Osteocyte (in vitro differentiated cells): ENCODE data around the gene HNRNPUL1. TPM values are rescaled to one million over a fixed set of nuclear protein-coding genes. Genes with fewer than 3 reads are reported as not detected.
A peak's percentile ranks its signal among the peaks of the same experiment; 100 is the strongest.

Experiments used
- DNase-seq: peaks from one replicate; pipeline ENCODE4 v3.0.0; 2021; ENCODE audit warnings: mixed read lengths; ENCODE audit not compliant: unreplicated experiment; ENCODE audit errors: extremely low spot score
- H3K27ac Mint-ChIP-seq: one replicate; pipeline ENCODE4 v1.8.0; 2021; ENCODE audit warnings: mild to moderate bottlenecking, mixed read lengths; ENCODE audit not compliant: unreplicated experiment
- H3K27me3 Mint-ChIP-seq: one replicate; pipeline ENCODE4 v1.8.0; 2021; ENCODE audit warnings: mixed read lengths; ENCODE audit not compliant: unreplicated experiment
- H3K36me3 Mint-ChIP-seq: one replicate; pipeline ENCODE4 v1.8.0; 2021; ENCODE audit warnings: mixed read lengths; ENCODE audit not compliant: unreplicated experiment
- H3K4me1 Mint-ChIP-seq: one replicate; pipeline ENCODE4 v1.8.0; 2021; ENCODE audit warnings: mixed read lengths; ENCODE audit not compliant: unreplicated experiment
- H3K4me3 Mint-ChIP-seq: one replicate; pipeline ENCODE4 v1.8.0; 2021; ENCODE audit warnings: mild to moderate bottlenecking, moderate library complexity, mixed read lengths; ENCODE audit not compliant: unreplicated experiment
- H3K9me3 Mint-ChIP-seq: one replicate; pipeline ENCODE4 v1.8.0; 2021; ENCODE audit warnings: mixed read lengths; ENCODE audit not compliant: unreplicated experiment
- CTCF ChIP-seq: fragments of 200-600 bp; sonication (generic); IDR thresholded peaks from 2 replicates; pipeline ENCODE4 v1.5.0; 2021; ENCODE audit warnings: antibody characterized with exemption, mild to moderate bottlenecking, moderate library complexity
- total RNA-seq: library from RNA; stranded (reverse); gene quantifications from 2 replicates; pipeline ENCODE4 v1.2.1, GENCODE V29; 2021

The HNRNPUL1 gene
- total RNA-seq, 1 donor from 2014 or later: 226 TPM

- Mint-ChIP-seq H3K9me3 (no peaks in the 10 kb centered on the region), H3K27ac (peak overlapping the region; percentile 98), H3K36me3 (peaks cover 22% of the 10 kb centered on the region), H3K27me3 (no peaks in the 10 kb centered on the region), H3K4me1 (peaks cover 70% of the 10 kb centered on the region), H3K4me3 (peak overlapping the region; percentile 60)
- no peak for DNase-seq
- TF ChIP-seq CTCF: no peak
These were observed 63.5 kb downstream of the HNRNPUL1 start for GRCh38 chr19:41327576-41328156.

- H3K27me3 Mint-ChIP-seq: no peaks in the 10 kb centered on the region
- no peak for TF ChIP-seq CTCF
- peaks cover 25% of the 10 kb centered on the region for H3K36me3 Mint-ChIP-seq
- no peak for DNase-seq
- H3K9me3 Mint-ChIP-seq: no peaks in the 10 kb centered on the region
- H3K4me3 Mint-ChIP-seq: peak overlapping the region; percentile 60
- peaks cover 64% of the 10 kb centered on the region for H3K4me1 Mint-ChIP-seq
- H3K27ac Mint-ChIP-seq: peak overlapping the region; percentile 98
These were observed 64.1 kb downstream of the HNRNPUL1 start for GRCh38 chr19:41328157-41328841.

- Mint-ChIP-seq H3K27ac (peak overlapping the region; percentile 98), H3K4me3 (peak overlapping the region; percentile 42), H3K27me3 (no peaks in the 10 kb centered on the region), H3K9me3 (no peaks in the 10 kb centered on the region), H3K4me1 (peaks cover 58% of the 10 kb centered on the region), H3K36me3 (peaks cover 25% of the 10 kb centered on the region)
- no peak for DNase-seq
- TF ChIP-seq CTCF: no peak
These were observed 64.7 kb downstream of the HNRNPUL1 start for GRCh38 chr19:41328842-41329225.

GRCh38 chr19:41330481-41330880 is 66.3 kb downstream of the HNRNPUL1 start:
- Mint-ChIP-seq H3K36me3 (peaks cover 29% of the 10 kb centered on the region), H3K27ac (peak overlapping the region; percentile 64), H3K4me1 (peaks cover 42% of the 10 kb centered on the region), H3K4me3 (no peak overlapping the region), H3K27me3 (no peaks in the 10 kb centered on the region), H3K9me3 (no peaks in the 10 kb centered on the region)
- DNase-seq: no peak
- TF ChIP-seq CTCF: no peak

- H3K4me3 Mint-ChIP-seq: no peak overlapping the region
- no peak for TF ChIP-seq CTCF
- no peaks in the 10 kb centered on the region for H3K9me3 Mint-ChIP-seq
- peaks cover 37% of the 10 kb centered on the region for H3K4me1 Mint-ChIP-seq
- no peaks in the 10 kb centered on the region for H3K27me3 Mint-ChIP-seq
- peak overlapping the region; percentile 71 for H3K27ac Mint-ChIP-seq
- H3K36me3 Mint-ChIP-seq: peaks cover 33% of the 10 kb centered on the region
- DNase-seq: no peak
These were observed 66.9 kb downstream of the HNRNPUL1 start for GRCh38 chr19:41330946-41331678.
